HG03064 (cell line): Measurements from ENCODE around the gene FPR3.
"Not testable (repeated sequence)": the region's sequence is repeated elsewhere in the genome, so short reads cannot be mapped to it uniquely, and the experiment has no call there.

Source experiments
- ATAC-seq: cut with Tn5 transposase; IDR thresholded peaks from one replicate; pipeline ENCODE4 v1.9.1; 2021; ENCODE audit warnings: low read depth; ENCODE audit not compliant: unreplicated experiment

Gene FPR3

GRCh38 chr19:51794885-51795490 is at the start of gene FPR3:
TSS of gene FPR3 (plus strand) at chr19:51795157. CDS start at chr19:51823749, 28,592 bp downstream.
- ATAC-seq: no peak

GRCh38 chr19:51746731-51747130 is 48.2 kb upstream of the FPR3 start:
- no peak for ATAC-seq

- ATAC-seq: no peak
Observed at GRCh38 chr19:51749979-51750378, 45.0 kb upstream of the FPR3 start.

GRCh38 chr19:51750400-51751094 is 44.4 kb upstream of the FPR3 start:
- ATAC-seq: no peak

GRCh38 chr19:51751655-51752054 is 43.3 kb upstream of the FPR3 start, which contains the start of gene FPR1:
TSS of gene FPR1 (minus strand) at chr19:51751878. CDS start at chr19:51746994, 4,884 bp downstream.
- ATAC-seq: no peak

- ATAC-seq: no peak
Observed at GRCh38 chr19:51754109-51754508, 40.8 kb upstream of the FPR3 start.

GRCh38 chr19:51754770-51755169 is 40.2 kb upstream of the FPR3 start:
- ATAC-seq: no peak

GRCh38 chr19:51755571-51755970 is 39.4 kb upstream of the FPR3 start:
- ATAC-seq: no peak

- ATAC-seq: no peak
Observed at GRCh38 chr19:51760697-51761356, 34.1 kb upstream of the FPR3 start, which contains the start of gene FPR2. TSS of gene FPR2 (plus strand) at chr19:51761180. CDS start at chr19:51768659, 7,479 bp downstream.

GRCh38 chr19:51761696-51762095 is 33.3 kb upstream of the FPR3 start:
- ATAC-seq: no peak

GRCh38 chr19:51765086-51765485 is 29.9 kb upstream of the FPR3 start:
- no peak for ATAC-seq

GRCh38 chr19:51766461-51766860 is 28.5 kb upstream of the FPR3 start:
- no peak for ATAC-seq

GRCh38 chr19:51771376-51772130 is 23.4 kb upstream of the FPR3 start:
- ATAC-seq: no peak

- ATAC-seq: no peak
Observed at GRCh38 chr19:51772977-51773376, 22.0 kb upstream of the FPR3 start.

GRCh38 chr19:51776561-51776960 is 18.4 kb upstream of the FPR3 start:
- not testable (repeated sequence) for ATAC-seq

- no peak for ATAC-seq
Observed at GRCh38 chr19:51777570-51778462, 17.1 kb upstream of the FPR3 start.

GRCh38 chr19:51779181-51779580 is 15.8 kb upstream of the FPR3 start:
- ATAC-seq: no peak

- ATAC-seq: no peak
Observed at GRCh38 chr19:51779703-51780102, 15.3 kb upstream of the FPR3 start.

GRCh38 chr19:51780270-51780669 is 14.7 kb upstream of the FPR3 start:
- no peak for ATAC-seq

GRCh38 chr19:51781999-51782398 is 13.0 kb upstream of the FPR3 start:
- ATAC-seq: no peak
